Ascending aorta (tissue), 2 donors: Measurements from ENCODE around the gene ZGPAT. TPM values are rescaled to one million over a fixed set of nuclear protein-coding genes. Genes with fewer than 3 reads are reported as not detected.

Experiments
- DNase-seq, 2 donors: peaks; one replicate each; pipeline ENCODE4 v3.0.0-alpha.2; 2019; ENCODE audit warnings: low spot score in 2 of 2
- H3K27ac ChIP-seq, 2 donors: fragments of 200-600 bp; sonication (generic); one replicate each; pipeline ENCODE4 v1.5.1; 2016 to 2017; ENCODE audit warnings: mild to moderate bottlenecking in 1 of 2
- H3K27me3 ChIP-seq: fragments of 200-600 bp; sonication (generic); one replicate; pipeline ENCODE4 v1.5.1; 2017
- H3K36me3 ChIP-seq, 2 donors: fragments of 200-600 bp; sonication (generic); one replicate each; pipeline ENCODE4 v1.5.1; 2016
- H3K4me1 ChIP-seq, 2 donors: fragments of 200-600 bp; sonication (generic); one replicate each; pipeline ENCODE4 v1.5.1; 2016 to 2017; ENCODE audit warnings: mild to moderate bottlenecking in 1 of 2
- H3K4me3 ChIP-seq, 2 donors: fragments of 200-600 bp; sonication (generic); one replicate each; pipeline ENCODE4 v1.5.1; 2016 to 2017; ENCODE audit warnings: mild to moderate bottlenecking in 1 of 2
- H3K9me3 ChIP-seq, 2 donors: fragments of 200-600 bp; sonication (generic); one replicate each; pipeline ENCODE4 v1.5.1; 2016
- CTCF ChIP-seq, 3 experiments: fragments of 200-600 bp in 2 of 3; fragments of 450-650 bp in 1 of 3; sonication (generic) in 2 of 3; IDR thresholded peaks; one replicate each; pipeline ENCODE4 v1.5.1; 2016 to 2019; ENCODE audit warnings: antibody characterized with exemption in 3 of 3, mild to moderate bottlenecking in 1 of 3, moderate library complexity in 1 of 3
- intact Hi-C: fragments of 100-400 bp; cut with DNase I; formaldehyde crosslinking; loops from one replicate; pipeline ENCODE4 v1.15.1; 2023
- total RNA-seq: library from RNA; depleted of rRNA; stranded (reverse); fragments of >200 nt; gene quantifications from one replicate; pipeline ENCODE4 v1.1.0, GENCODE V29; 2016

Gene ZGPAT
- total RNA-seq, 1 donor from 2014 or later = 42.4 TPM

- Histone ChIP-seq H3K27ac (no peak overlapping the region), H3K4me1 (peaks cover 6 to 14% of the 10 kb centered on the region in 2 donors), H3K27me3 (no peaks in the 10 kb centered on the region), H3K9me3 (no peaks in the 10 kb centered on the region), H3K4me3 (no peak overlapping the region), H3K36me3 (peaks cover 30 to 36% of the 10 kb centered on the region in 2 donors)
- no peak for TF ChIP-seq CTCF (IDR thresholded peaks at IDR 0.05)
- peak in 1 of 2 donors; percentile 59 for DNase-seq
- intact Hi-C loops = loop anchor here (2.0 kb wide), 1 partner anchor 23 kb away; no protein-coding TSS in a partner anchor
Measured at GRCh38 chr20:63705232-63706026, 2.4 kb upstream of the ZGPAT start.

GRCh38 chr20:63706027-63706695 lies 1.7 kb upstream of the ZGPAT start:
- Histone ChIP-seq H3K4me3 (peak overlapping the region in 1 of 2 donors; percentile 80), H3K4me1 (peaks cover 6 to 14% of the 10 kb centered on the region in 2 donors), H3K9me3 (no peaks in the 10 kb centered on the region), H3K36me3 (peaks cover 30 to 36% of the 10 kb centered on the region in 2 donors), H3K27ac (peak overlapping the region; percentile 86 to 94), H3K27me3 (no peaks in the 10 kb centered on the region)
- intact Hi-C loops = loop anchor here (2.0 kb wide), 1 partner anchor 23 kb away; no protein-coding TSS in a partner anchor
- peak in 1 of 2 donors; percentile 58 for DNase-seq
- no peak for TF ChIP-seq CTCF (IDR thresholded peaks at IDR 0.05)

GRCh38 chr20:63706852-63707557 lies 834 bp upstream of the ZGPAT start:
- intact Hi-C loops = loop anchor here (1.0 to 2.0 kb wide), 2 partner anchors 24 to 49 kb away; partner anchors contain the start of gene RTEL1
- Histone ChIP-seq H3K36me3 (peaks cover 32 to 38% of the 10 kb centered on the region in 2 donors), H3K4me3 (peak overlapping the region; percentile 80 to 88), H3K27ac (peak overlapping the region; percentile 86 to 94), H3K4me1 (peaks cover 6 to 14% of the 10 kb centered on the region in 2 donors), H3K27me3 (no peaks in the 10 kb centered on the region), H3K9me3 (no peaks in the 10 kb centered on the region)
- peak in 1 of 2 donors; percentile 70 for DNase-seq
- TF ChIP-seq CTCF (IDR thresholded peaks at IDR 0.05) = no peak

GRCh38 chr20:63708301-63709148 lies 686 bp downstream of the ZGPAT start:
- H3K27ac ChIP-seq = peak overlapping the region; percentile 86 to 94
- intact Hi-C loops = loop anchor here (2.0 kb wide), 1 partner anchor 30 kb away; the partner anchor contains the start of gene SLC2A4RG
- H3K27me3 ChIP-seq = no peaks in the 10 kb centered on the region
- H3K4me1 ChIP-seq = peaks cover 6 to 14% of the 10 kb centered on the region in 2 donors
- H3K36me3 ChIP-seq = peaks cover 32 to 51% of the 10 kb centered on the region in 2 donors
- peak overlapping the region; percentile 80 to 88 for H3K4me3 ChIP-seq
- TF ChIP-seq CTCF (IDR thresholded peaks at IDR 0.05) = no peak
- no peak for DNase-seq
- H3K9me3 ChIP-seq = no peaks in the 10 kb centered on the region
